ENCODE measurements around the gene RHBDD3.
"Not testable (repeated sequence)": the region's sequence is repeated elsewhere in the genome, so short reads cannot be mapped to it uniquely, and the experiment has no call there.

The RHBDD3 gene

GRCh38 chr22:29219881-29220670, 47.7 kb downstream of the RHBDD3 start:
- H2BK120ac ChIP-seq (ENCODE audit: low read depth, low read length) = no peak overlapping the region
- H3K9ac ChIP-seq (ENCODE audit: low read length) = no peak overlapping the region
- no peak overlapping the region for H2BK15ac ChIP-seq (replicated peaks; ENCODE audit: low read depth)
- no peak overlapping the region for H3K4ac ChIP-seq (ENCODE audit: low read depth, low read length)
- H3K56ac ChIP-seq (ENCODE audit: low read length) = peak overlapping the region; percentile 22
- H3K79me1 ChIP-seq (ENCODE audit: low read length) = no peaks in the 10 kb centered on the region
- H3K27ac ChIP-seq (ENCODE audit: low read depth, low read length) = no peak overlapping the region
- no peaks in the 10 kb centered on the region for H3K79me2 ChIP-seq (ENCODE audit: control insufficient read depth, insufficient read depth, low read length)
- H3K23ac ChIP-seq (ENCODE audit: low read length) = peak overlapping the region; percentile 6
- no peaks in the 10 kb centered on the region for H3K27me3 ChIP-seq (ENCODE audit: insufficient read depth, low read length, poor library complexity)
- H2BK5ac ChIP-seq (ENCODE audit: low read length) = no peak overlapping the region
- H2AK5ac ChIP-seq (ENCODE audit: low read length) = no peak overlapping the region
- H3K4me2 ChIP-seq (ENCODE audit: low read length) = no peak overlapping the region
- no CpG with 5 or more reads among the region's 14 CpGs for WGBS (ENCODE audit: extremely low coverage, insufficient coverage, low lambda C conversion rate)
- H4K8ac ChIP-seq (ENCODE audit: low read depth, low read length) = no peak overlapping the region
- DNase-seq = no peak
- H4K5ac ChIP-seq (ENCODE audit: low read length) = no peak overlapping the region
- no peaks in the 10 kb centered on the region for H3K36me3 ChIP-seq (ENCODE audit: control insufficient read depth, insufficient read depth, low read length)
- H3K18ac ChIP-seq (ENCODE audit: low read length) = no peak overlapping the region
- H3K4me3 ChIP-seq (ENCODE audit: low read length) = no peak overlapping the region
- H3K4me1 ChIP-seq (ENCODE audit: control insufficient read depth, low read depth, low read length) = peaks cover 2% of the 10 kb centered on the region

GRCh38 chr22:29219409-29219782, 48.4 kb downstream of the RHBDD3 start:
- not testable (repeated sequence) for H3K4me2 ChIP-seq (ENCODE audit: low read length); H3K36me3 ChIP-seq (ENCODE audit: control insufficient read depth, insufficient read depth, low read length); H3K4me3 ChIP-seq (ENCODE audit: low read length); H2BK15ac ChIP-seq (replicated peaks; ENCODE audit: low read depth); H3K56ac ChIP-seq (ENCODE audit: low read length); H3K9ac ChIP-seq (ENCODE audit: low read length); H3K18ac ChIP-seq (ENCODE audit: low read length); H2BK120ac ChIP-seq (ENCODE audit: low read depth, low read length); H3K4me1 ChIP-seq (ENCODE audit: control insufficient read depth, low read depth, low read length); H3K23ac ChIP-seq (ENCODE audit: low read length); DNase-seq; H4K8ac ChIP-seq (ENCODE audit: low read depth, low read length); H3K79me1 ChIP-seq (ENCODE audit: low read length); H3K27me3 ChIP-seq (ENCODE audit: insufficient read depth, low read length, poor library complexity); H3K4ac ChIP-seq (ENCODE audit: low read depth, low read length); H3K79me2 ChIP-seq (ENCODE audit: control insufficient read depth, insufficient read depth, low read length); H4K5ac ChIP-seq (ENCODE audit: low read length); H2BK5ac ChIP-seq (ENCODE audit: low read length); H2AK5ac ChIP-seq (ENCODE audit: low read length); H3K27ac ChIP-seq (ENCODE audit: low read depth, low read length)
- WGBS (ENCODE audit: extremely low coverage, insufficient coverage, low lambda C conversion rate) = no CpG with 5 or more reads among the region's 2 CpGs

- WGBS (ENCODE audit: extremely low coverage, insufficient coverage, low lambda C conversion rate) = no CpG with 5 or more reads among the region's 11 CpGs
- no peak overlapping the region for H3K27ac ChIP-seq (ENCODE audit: low read depth, low read length)
- H2BK120ac ChIP-seq (ENCODE audit: low read depth, low read length) = no peak overlapping the region
- H4K8ac ChIP-seq (ENCODE audit: low read depth, low read length) = no peak overlapping the region
- H3K79me2 ChIP-seq (ENCODE audit: control insufficient read depth, insufficient read depth, low read length) = no peaks in the 10 kb centered on the region
- H2BK5ac ChIP-seq (ENCODE audit: low read length) = no peak overlapping the region
- no peak overlapping the region for H3K4me2 ChIP-seq (ENCODE audit: low read length)
- H2BK15ac ChIP-seq (replicated peaks; ENCODE audit: low read depth) = no peak overlapping the region
- H3K4me3 ChIP-seq (ENCODE audit: low read length) = no peak overlapping the region
- peaks cover 2% of the 10 kb centered on the region for H3K4me1 ChIP-seq (ENCODE audit: control insufficient read depth, low read depth, low read length)
- H4K5ac ChIP-seq (ENCODE audit: low read length) = no peak overlapping the region
- no peak overlapping the region for H2AK5ac ChIP-seq (ENCODE audit: low read length)
- H3K23ac ChIP-seq (ENCODE audit: low read length) = no peak overlapping the region
- H3K18ac ChIP-seq (ENCODE audit: low read length) = no peak overlapping the region
- H3K9ac ChIP-seq (ENCODE audit: low read length) = no peak overlapping the region
- no peak overlapping the region for H3K56ac ChIP-seq (ENCODE audit: low read length)
- H3K36me3 ChIP-seq (ENCODE audit: control insufficient read depth, insufficient read depth, low read length) = no peaks in the 10 kb centered on the region
- H3K79me1 ChIP-seq (ENCODE audit: low read length) = no peaks in the 10 kb centered on the region
- DNase-seq = no peak
- no peaks in the 10 kb centered on the region for H3K27me3 ChIP-seq (ENCODE audit: insufficient read depth, low read length, poor library complexity)
- no peak overlapping the region for H3K4ac ChIP-seq (ENCODE audit: low read depth, low read length)
Observed at GRCh38 chr22:29218758-29219408, 48.9 kb downstream of the RHBDD3 start.

- no CpG with 5 or more reads among the region's 13 CpGs for WGBS (ENCODE audit: extremely low coverage, insufficient coverage, low lambda C conversion rate)
- Histone ChIP-seq H4K8ac (ENCODE audit: low read depth, low read length) (no peak overlapping the region), H2AK5ac (ENCODE audit: low read length) (no peak overlapping the region)
Observed at GRCh38 chr22:29217827-29218757, 49.7 kb downstream of the RHBDD3 start.

GRCh38 chr22:29216873-29217666, 50.7 kb downstream of the RHBDD3 start:
- Histone ChIP-seq H3K56ac (ENCODE audit: low read length) (no peak overlapping the region), H3K4me3 (ENCODE audit: low read length) (no peak overlapping the region), H3K36me3 (ENCODE audit: control insufficient read depth, insufficient read depth, low read length) (no peaks in the 10 kb centered on the region), H3K18ac (ENCODE audit: low read length) (no peak overlapping the region), H3K4me1 (ENCODE audit: control insufficient read depth, low read depth, low read length) (peaks cover 2% of the 10 kb centered on the region), H3K4ac (ENCODE audit: low read depth, low read length) (no peak overlapping the region), H3K9ac (ENCODE audit: low read length) (no peak overlapping the region), H2BK15ac (replicated peaks; ENCODE audit: low read depth) (no peak overlapping the region), H3K79me2 (ENCODE audit: control insufficient read depth, insufficient read depth, low read length) (no peaks in the 10 kb centered on the region), H2BK120ac (ENCODE audit: low read depth, low read length) (no peak overlapping the region), H2AK5ac (ENCODE audit: low read length) (no peak overlapping the region), H4K8ac (ENCODE audit: low read depth, low read length) (no peak overlapping the region), H2BK5ac (ENCODE audit: low read length) (no peak overlapping the region), H4K5ac (ENCODE audit: low read length) (no peak overlapping the region), H3K79me1 (ENCODE audit: low read length) (no peaks in the 10 kb centered on the region), H3K27me3 (ENCODE audit: insufficient read depth, low read length, poor library complexity) (no peaks in the 10 kb centered on the region), H3K4me2 (ENCODE audit: low read length) (no peak overlapping the region), H3K23ac (ENCODE audit: low read length) (no peak overlapping the region), H3K27ac (ENCODE audit: low read depth, low read length) (no peak overlapping the region)
- no CpG with 5 or more reads among the region's 14 CpGs for WGBS (ENCODE audit: extremely low coverage, insufficient coverage, low lambda C conversion rate)
- no peak for DNase-seq

More at GRCh38 chr22:29217827-29218757, 49.7 kb downstream of the RHBDD3 start:
- peaks cover 2% of the 10 kb centered on the region for H3K4me1 ChIP-seq (ENCODE audit: control insufficient read depth, low read depth, low read length)
- H3K9ac ChIP-seq (ENCODE audit: low read length) = no peak overlapping the region
- H4K5ac ChIP-seq (ENCODE audit: low read length) = no peak overlapping the region
- no peak overlapping the region for H3K56ac ChIP-seq (ENCODE audit: low read length)
- no peak overlapping the region for H3K27ac ChIP-seq (ENCODE audit: low read depth, low read length)
- H2BK5ac ChIP-seq (ENCODE audit: low read length) = no peak overlapping the region
- H2BK120ac ChIP-seq (ENCODE audit: low read depth, low read length) = no peak overlapping the region
- H2BK15ac ChIP-seq (replicated peaks; ENCODE audit: low read depth) = no peak overlapping the region
- H3K18ac ChIP-seq (ENCODE audit: low read length) = no peak overlapping the region
- H3K4ac ChIP-seq (ENCODE audit: low read depth, low read length) = no peak overlapping the region
- H3K36me3 ChIP-seq (ENCODE audit: control insufficient read depth, insufficient read depth, low read length) = no peaks in the 10 kb centered on the region
- H3K4me2 ChIP-seq (ENCODE audit: low read length) = no peak overlapping the region
- no peak overlapping the region for H3K23ac ChIP-seq (ENCODE audit: low read length)
- no peaks in the 10 kb centered on the region for H3K79me2 ChIP-seq (ENCODE audit: control insufficient read depth, insufficient read depth, low read length)
- H3K27me3 ChIP-seq (ENCODE audit: insufficient read depth, low read length, poor library complexity) = no peaks in the 10 kb centered on the region
- H3K79me1 ChIP-seq (ENCODE audit: low read length) = no peaks in the 10 kb centered on the region
- peak; percentile 38 for DNase-seq
- H3K4me3 ChIP-seq (ENCODE audit: low read length) = no peak overlapping the region

All from mesendoderm (in vitro differentiated cells).